SJCRH30 (cell line): ENCODE data around the gene KRTAP21-3. TPM values are rescaled to one million over a fixed set of nuclear protein-coding genes. Genes with fewer than 3 reads are reported as not detected.
"Not testable (repeated sequence)": the region's sequence is repeated elsewhere in the genome, so short reads cannot be mapped to it uniquely, and the experiment has no call there.

Experiments used
- DNase-seq, 2 experiments: peaks; one replicate each; pipeline ENCODE4 v3.0.0-alpha.2; 2015 to 2020
- H3K27ac ChIP-seq: fragments of 250-450 bp; sonication (Bioruptor Pico); 2 replicates; pipeline ENCODE4 v1.5.1; 2020; ENCODE audit warnings: mild to moderate bottlenecking, moderate library complexity
- H3K27me3 ChIP-seq: fragments of 250-450 bp; sonication (Bioruptor Pico); 2 replicates; pipeline ENCODE4 v1.5.1; 2020; ENCODE audit warnings: mild to moderate bottlenecking, moderate library complexity
- H3K36me3 ChIP-seq: fragments of 250-450 bp; sonication (Bioruptor Pico); 2 replicates; pipeline ENCODE4 v1.5.1; 2020; ENCODE audit warnings: mild to moderate bottlenecking, moderate library complexity
- H3K4me1 ChIP-seq: fragments of 250-450 bp; sonication (Bioruptor Pico); 2 replicates; pipeline ENCODE4 v1.5.1; 2020; ENCODE audit warnings: mild to moderate bottlenecking, moderate library complexity
- H3K4me3 ChIP-seq: fragments of 250-450 bp; sonication (Bioruptor Pico); 2 replicates; pipeline ENCODE4 v1.5.1; 2020; ENCODE audit warnings: mild to moderate bottlenecking, moderate library complexity
- H3K9me3 ChIP-seq: fragments of 250-450 bp; sonication (Bioruptor Pico); replicated peaks from 2 replicates; pipeline ENCODE4 v1.5.1; 2020; ENCODE audit warnings: mild to moderate bottlenecking, moderate library complexity
- total RNA-seq: library from RNA; depleted of rRNA; stranded (reverse); fragments of >200 nt; shearing (Covaris generic); gene quantifications from 2 replicates; pipeline ENCODE4 v1.2.3, GENCODE V29; 2014; rRNA removed

Gene KRTAP21-3
- total RNA-seq = not detected in 2 replicates

GRCh38 chr21:30718239-30718909 is at the start of gene KRTAP21-3:
TSS of gene KRTAP21-3 (minus strand) at chr21:30718777. CDS start at chr21:30718759, 18 bp downstream.
- H3K27ac ChIP-seq = no peak within 1 kb of the TSS
- H3K4me3 ChIP-seq = no peak within 1 kb of the TSS
- H3K36me3 ChIP-seq = no peaks in the 10 kb centered on the region
- peak in 1 of 2 experiments; percentile 16 for DNase-seq
- H3K27me3 ChIP-seq = no peaks in the 10 kb centered on the region
- H3K4me1 ChIP-seq = peaks cover 16% of the 10 kb centered on the region
- no peaks in the 10 kb centered on the region for H3K9me3 ChIP-seq

GRCh38 chr21:30760776-30761175 is 42.2 kb upstream of the KRTAP21-3 start:
- H3K27ac ChIP-seq = no peak overlapping the region
- no peaks in the 10 kb centered on the region for H3K9me3 ChIP-seq
- H3K36me3 ChIP-seq = no peaks in the 10 kb centered on the region
- no peaks in the 10 kb centered on the region for H3K4me1 ChIP-seq
- no peak for DNase-seq
- no peak overlapping the region for H3K4me3 ChIP-seq
- peaks cover 6% of the 10 kb centered on the region; the same call in 1 of the 2 replicates for H3K27me3 ChIP-seq

GRCh38 chr21:30758306-30758705 is 39.7 kb upstream of the KRTAP21-3 start:
- no peaks in the 10 kb centered on the region for H3K4me1 ChIP-seq
- no peaks in the 10 kb centered on the region for H3K36me3 ChIP-seq

GRCh38 chr21:30755328-30755727 is 36.8 kb upstream of the KRTAP21-3 start, which contains the start of gene KRTAP21-1:
TSS of gene KRTAP21-1 (minus strand) at chr21:30755428. CDS start at chr21:30755378, 50 bp downstream.
- not testable (repeated sequence) for H3K27ac ChIP-seq, H3K36me3 ChIP-seq, H3K4me3 ChIP-seq, DNase-seq, H3K9me3 ChIP-seq, H3K27me3 ChIP-seq, H3K4me1 ChIP-seq

More at GRCh38 chr21:30758306-30758705, 39.7 kb upstream of the KRTAP21-3 start:
- Histone ChIP-seq H3K4me3 (no peak overlapping the region), H3K27me3 (peaks cover 6% of the 10 kb centered on the region; the same call in 1 of the 2 replicates), H3K9me3 (no peaks in the 10 kb centered on the region), H3K27ac (no peak overlapping the region)
- DNase-seq = no peak

- no peaks in the 10 kb centered on the region for H3K9me3 ChIP-seq
- H3K4me1 ChIP-seq = no peaks in the 10 kb centered on the region
- DNase-seq = no peak
- H3K36me3 ChIP-seq = no peaks in the 10 kb centered on the region
- no peak within 1 kb of the TSS for H3K27ac ChIP-seq
- H3K27me3 ChIP-seq = no peaks in the 10 kb centered on the region
- H3K4me3 ChIP-seq = no peak within 1 kb of the TSS
Observed at GRCh38 chr21:30747159-30747558, 28.6 kb upstream of the KRTAP21-3 start, which contains the start of gene KRTAP21-2. TSS of gene KRTAP21-2 (minus strand) at chr21:30747259. CDS start at chr21:30747202, 57 bp downstream.

GRCh38 chr21:30740462-30740861 is 21.9 kb upstream of the KRTAP21-3 start:
- Histone ChIP-seq H3K9me3 (no peaks in the 10 kb centered on the region), H3K4me1 (no peaks in the 10 kb centered on the region), H3K4me3 (no peak overlapping the region), H3K27ac (no peak overlapping the region), H3K36me3 (no peaks in the 10 kb centered on the region), H3K27me3 (no peaks in the 10 kb centered on the region)
- DNase-seq = no peak

- peak in 1 of 2 experiments; percentile 7 for DNase-seq
- Histone ChIP-seq H3K4me1 (no peaks in the 10 kb centered on the region), H3K9me3 (no peaks in the 10 kb centered on the region), H3K27me3 (peaks cover 3% of the 10 kb centered on the region; the same call in 1 of the 2 replicates), H3K27ac (no peak overlapping the region), H3K4me3 (no peak overlapping the region), H3K36me3 (no peaks in the 10 kb centered on the region)
Observed at GRCh38 chr21:30733026-30733425, 14.4 kb upstream of the KRTAP21-3 start.

GRCh38 chr21:30726726-30727125 is 8.1 kb upstream of the KRTAP21-3 start:
- Histone ChIP-seq H3K4me3 (no peak overlapping the region), H3K4me1 (no peaks in the 10 kb centered on the region), H3K27me3 (no peaks in the 10 kb centered on the region), H3K9me3 (no peaks in the 10 kb centered on the region), H3K36me3 (no peaks in the 10 kb centered on the region), H3K27ac (no peak overlapping the region)
- no peak for DNase-seq

- no peaks in the 10 kb centered on the region for H3K36me3 ChIP-seq
- DNase-seq = no peak
- no peaks in the 10 kb centered on the region for H3K9me3 ChIP-seq
- H3K27ac ChIP-seq = no peak overlapping the region
- peaks cover 8% of the 10 kb centered on the region for H3K4me1 ChIP-seq
- H3K4me3 ChIP-seq = no peak overlapping the region
- no peaks in the 10 kb centered on the region for H3K27me3 ChIP-seq
Observed at GRCh38 chr21:30719401-30719800, 824 bp upstream of the KRTAP21-3 start.

- DNase-seq = no peak
- Histone ChIP-seq H3K27me3 (no peaks in the 10 kb centered on the region), H3K4me1 (peaks cover 18% of the 10 kb centered on the region), H3K4me3 (no peak overlapping the region), H3K36me3 (no peaks in the 10 kb centered on the region), H3K27ac (no peak overlapping the region), H3K9me3 (no peaks in the 10 kb centered on the region)
Observed at GRCh38 chr21:30717105-30717504, 1.5 kb downstream of the KRTAP21-3 start.

GRCh38 chr21:30714946-30715345 is 3.6 kb downstream of the KRTAP21-3 start:
- DNase-seq = no peak
- no peaks in the 10 kb centered on the region for H3K27me3 ChIP-seq
- no peak overlapping the region for H3K4me3 ChIP-seq
- H3K36me3 ChIP-seq = no peaks in the 10 kb centered on the region
- H3K9me3 ChIP-seq = no peaks in the 10 kb centered on the region
- peak overlapping the region; percentile 30; the same call in 1 of the 2 replicates for H3K27ac ChIP-seq
- H3K4me1 ChIP-seq = peaks cover 18% of the 10 kb centered on the region

GRCh38 chr21:30714456-30714855 is 4.1 kb downstream of the KRTAP21-3 start:
- DNase-seq = peak; percentile 3 to 32

GRCh38 chr21:30713766-30714165 is 4.8 kb downstream of the KRTAP21-3 start:
- peak overlapping the region; percentile 30; the same call in 1 of the 2 replicates for H3K27ac ChIP-seq

More at GRCh38 chr21:30714456-30714855, 4.1 kb downstream of the KRTAP21-3 start:
- Histone ChIP-seq H3K27me3 (no peaks in the 10 kb centered on the region), H3K27ac (peak overlapping the region; percentile 30; the same call in 1 of the 2 replicates), H3K36me3 (no peaks in the 10 kb centered on the region), H3K9me3 (no peaks in the 10 kb centered on the region), H3K4me1 (peaks cover 18% of the 10 kb centered on the region), H3K4me3 (no peak overlapping the region)

GRCh38 chr21:30710499-30710898 is 8.1 kb downstream of the KRTAP21-3 start:
- no peaks in the 10 kb centered on the region for H3K9me3 ChIP-seq
- peaks cover 15% of the 10 kb centered on the region for H3K4me1 ChIP-seq

More at GRCh38 chr21:30713766-30714165, 4.8 kb downstream of the KRTAP21-3 start:
- H3K27me3 ChIP-seq = no peaks in the 10 kb centered on the region
- no peak overlapping the region for H3K4me3 ChIP-seq
- H3K36me3 ChIP-seq = no peaks in the 10 kb centered on the region
- H3K4me1 ChIP-seq = peaks cover 15% of the 10 kb centered on the region
- H3K9me3 ChIP-seq = no peaks in the 10 kb centered on the region
- peak; percentile 29 to 61 for DNase-seq

GRCh38 chr21:30707409-30707808 is 11.2 kb downstream of the KRTAP21-3 start:
- Histone ChIP-seq H3K27ac (no peak overlapping the region), H3K27me3 (no peaks in the 10 kb centered on the region), H3K4me3 (no peak overlapping the region), H3K9me3 (no peaks in the 10 kb centered on the region), H3K4me1 (no peaks in the 10 kb centered on the region), H3K36me3 (no peaks in the 10 kb centered on the region)
- DNase-seq = no peak

More at GRCh38 chr21:30710499-30710898, 8.1 kb downstream of the KRTAP21-3 start:
- no peak overlapping the region for H3K4me3 ChIP-seq
- no peaks in the 10 kb centered on the region for H3K36me3 ChIP-seq
- no peaks in the 10 kb centered on the region for H3K27me3 ChIP-seq
- DNase-seq = no peak
- H3K27ac ChIP-seq = no peak overlapping the region
